ENCODE results near the gene GNPTG.
A peak's percentile ranks its signal among the peaks of the same experiment; 100 is the strongest.

The GNPTG gene

DNA sequence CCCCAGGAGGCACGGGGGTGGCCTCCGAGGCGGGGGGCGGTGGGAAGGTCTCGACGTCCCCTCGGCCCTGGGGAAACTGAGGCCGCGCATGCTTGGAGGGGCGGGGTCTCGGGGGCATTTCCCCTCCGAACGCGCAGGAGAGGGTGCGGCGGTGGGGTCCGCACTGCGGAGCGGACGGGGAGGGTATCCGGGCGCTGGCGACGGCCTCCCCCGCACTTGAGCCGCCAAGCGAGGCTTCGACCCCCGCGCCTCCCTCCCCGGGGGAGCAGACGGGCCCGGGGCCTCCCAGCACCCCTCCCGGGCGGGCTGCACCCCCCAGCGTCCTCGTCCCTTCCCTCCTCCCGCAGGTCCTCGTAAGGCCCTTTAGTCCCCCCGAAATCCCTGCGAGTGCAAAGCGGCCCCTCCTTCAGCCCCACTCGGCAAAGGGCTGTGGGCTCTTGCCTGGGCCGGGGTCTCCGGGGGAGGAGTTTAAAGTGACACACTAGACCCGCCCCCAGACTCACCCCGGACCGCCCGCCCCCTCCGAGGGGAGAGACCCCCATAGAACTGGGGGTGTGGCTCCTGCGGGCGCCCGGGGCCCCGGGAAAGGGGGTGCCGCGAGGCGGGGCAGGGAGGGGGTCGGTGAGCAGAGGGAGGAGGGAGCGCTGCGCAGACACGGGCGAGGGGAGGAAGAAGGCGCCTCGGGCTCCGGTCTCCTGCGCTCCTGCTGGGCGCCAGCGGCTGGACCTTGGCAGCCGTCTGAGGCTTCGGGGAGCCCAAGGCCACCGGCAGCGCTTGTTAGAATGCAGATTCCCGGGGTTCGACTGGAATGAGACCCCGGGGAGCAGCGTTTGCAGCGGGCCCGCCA is 17.7 kb upstream of the GNPTG start:
- no peak for DNase-seq (ENCODE audit: low spot score)

DNA sequence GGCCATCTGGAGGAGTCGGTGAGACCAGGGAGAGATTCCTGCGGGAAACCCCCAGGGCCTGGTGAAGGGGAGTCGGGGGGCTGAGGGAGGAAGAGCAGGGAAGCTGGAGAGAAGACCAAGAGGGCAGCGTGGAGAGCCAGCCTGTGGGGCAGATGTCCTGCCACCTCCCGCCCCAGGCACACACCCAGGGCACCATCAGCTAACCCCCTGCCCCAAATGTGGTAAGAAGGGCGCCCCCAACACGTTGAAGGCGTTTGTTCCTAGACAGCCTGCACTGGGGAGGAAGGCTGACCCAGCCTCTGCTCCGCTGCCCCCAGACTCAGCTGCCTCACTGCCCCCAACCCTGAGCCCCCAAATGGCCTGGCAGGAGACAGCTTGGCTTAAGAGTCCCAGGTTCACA is 17.0 kb upstream of the GNPTG start:
- no peak for DNase-seq (ENCODE audit: low spot score)

DNA sequence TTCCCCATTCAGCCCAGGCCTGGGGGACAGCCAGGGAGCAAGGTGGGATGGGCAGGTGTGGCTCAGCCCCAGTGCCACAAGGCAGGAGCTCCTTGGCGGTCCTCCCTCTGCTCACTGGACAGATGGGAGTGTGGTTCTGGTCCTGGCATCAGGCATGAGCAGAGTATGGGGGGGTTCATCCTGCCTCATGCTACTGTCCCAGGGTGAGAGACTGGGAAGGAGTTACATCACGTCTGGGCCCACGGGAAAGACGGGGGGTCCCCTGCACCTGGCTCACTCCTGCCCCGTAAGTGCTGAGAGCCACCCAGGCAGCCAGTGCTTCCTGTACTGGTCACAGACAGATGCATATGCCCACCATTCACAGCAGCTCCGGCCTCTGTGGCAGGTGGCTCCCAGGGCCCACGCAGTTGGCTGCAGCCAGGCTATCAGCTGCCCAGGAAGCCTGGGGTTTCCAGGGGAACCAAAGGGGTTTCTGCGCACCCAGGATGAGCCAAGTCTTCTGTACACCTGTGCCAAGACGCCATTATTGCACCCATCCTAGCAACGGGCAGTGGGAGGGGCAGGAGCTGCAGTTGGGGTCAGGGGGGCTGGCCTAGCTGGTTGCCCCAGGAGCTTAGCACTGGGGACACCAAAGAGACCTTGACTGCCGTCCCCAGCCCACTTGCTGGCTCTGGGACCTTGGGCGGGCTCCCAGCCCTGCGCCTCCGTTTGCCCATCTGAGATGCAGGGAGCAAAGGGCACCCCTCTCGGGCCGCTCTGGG is 16.3 kb upstream of the GNPTG start:
- no peak for DNase-seq (ENCODE audit: low spot score)

DNA sequence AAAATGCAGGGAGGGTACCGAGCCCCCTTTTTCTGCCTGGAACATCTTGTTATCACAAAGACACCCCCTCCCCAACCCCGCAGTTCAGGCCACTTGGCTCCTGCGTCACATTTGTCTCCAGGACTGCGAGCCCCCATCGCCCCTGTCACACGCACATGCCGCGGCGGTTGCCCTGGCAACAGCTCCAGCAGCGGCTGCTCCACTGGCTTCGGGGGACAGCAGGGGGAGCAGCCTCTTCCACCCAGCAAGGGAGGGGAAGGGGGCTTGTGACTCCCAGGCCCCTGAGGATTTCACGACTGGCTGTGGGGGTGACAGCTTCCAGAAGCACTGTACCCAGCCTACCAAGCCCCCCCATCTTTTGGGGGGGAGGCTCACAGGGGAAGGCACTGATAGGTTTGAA is 15.7 kb upstream of the GNPTG start:
- no peak for DNase-seq (ENCODE audit: low spot score)

DNA sequence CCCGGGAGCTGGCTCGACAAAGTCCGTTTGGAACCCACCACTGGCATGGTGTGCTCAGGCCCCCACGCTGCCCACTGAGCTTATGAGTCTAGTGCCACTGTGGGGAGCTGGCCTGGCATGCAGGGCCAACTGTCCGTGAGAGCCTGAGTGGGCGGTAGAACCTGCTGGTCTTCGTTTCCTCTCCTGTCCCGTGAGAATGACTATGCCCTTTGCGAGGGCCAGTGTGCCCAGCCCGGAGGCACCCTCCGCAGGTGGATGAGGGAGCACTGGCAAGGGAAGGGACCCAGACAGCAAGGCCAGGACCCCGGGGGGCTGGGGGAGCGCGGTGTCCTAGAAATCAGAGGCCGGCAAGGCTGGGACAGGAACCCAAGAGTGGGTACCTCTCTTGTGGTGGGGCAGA is 15.1 kb upstream of the GNPTG start:
- no peak for DNase-seq (ENCODE audit: low spot score)

DNA sequence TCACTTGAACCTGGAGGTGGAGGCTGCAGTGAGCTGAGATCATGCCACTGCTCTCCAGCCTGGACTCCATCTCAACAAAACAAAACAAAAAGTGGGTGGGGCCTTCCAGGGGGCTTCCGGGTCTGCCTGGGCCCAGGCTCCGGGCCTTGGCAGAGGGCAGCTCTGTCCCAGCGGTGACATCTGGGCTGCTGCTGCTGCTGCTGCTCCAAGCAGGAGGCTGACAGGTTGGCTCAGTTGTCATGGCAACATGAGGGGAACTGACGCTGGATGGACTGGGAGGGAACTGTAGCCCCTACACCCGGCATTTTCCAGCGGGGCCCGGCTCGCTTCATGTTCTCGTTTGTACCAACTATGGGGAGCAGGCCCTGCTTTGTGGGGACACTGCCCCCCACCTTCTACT is 14.2 kb upstream of the GNPTG start:
- DNase-seq (ENCODE audit: low spot score), result peak; percentile 64

DNA sequence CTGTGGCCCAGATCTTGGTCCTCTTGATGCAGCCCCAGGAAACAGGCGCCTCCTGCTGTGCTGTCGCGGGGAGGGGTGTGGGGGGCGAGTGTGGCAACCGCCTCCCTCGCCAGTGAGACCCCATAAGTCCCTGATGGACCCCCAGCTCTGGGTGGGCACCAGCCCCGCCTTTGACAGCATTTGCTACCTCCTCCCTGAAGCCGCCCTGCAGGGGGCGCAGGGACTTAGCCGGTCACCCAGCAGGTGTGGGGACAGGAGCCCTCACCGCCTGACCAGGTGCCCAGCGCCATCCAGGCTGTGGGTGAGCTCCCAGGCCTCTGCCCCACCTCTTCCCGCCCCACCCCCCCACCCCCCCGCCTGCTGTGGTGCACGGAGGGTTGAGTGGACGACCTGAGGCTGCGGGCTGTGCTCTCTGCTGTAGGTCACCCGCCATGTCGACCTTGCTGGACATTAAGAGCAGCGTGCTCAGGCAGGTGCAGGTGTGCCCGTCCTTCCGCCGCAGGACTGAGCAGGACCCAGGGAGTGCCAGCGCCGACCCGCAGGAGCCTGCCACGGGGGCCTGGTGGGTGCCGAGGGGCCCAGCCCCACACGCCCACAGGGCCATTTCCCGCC is 13.5 kb upstream of the GNPTG start:
- DNase-seq (ENCODE audit: low spot score), result peak; percentile 58

DNA sequence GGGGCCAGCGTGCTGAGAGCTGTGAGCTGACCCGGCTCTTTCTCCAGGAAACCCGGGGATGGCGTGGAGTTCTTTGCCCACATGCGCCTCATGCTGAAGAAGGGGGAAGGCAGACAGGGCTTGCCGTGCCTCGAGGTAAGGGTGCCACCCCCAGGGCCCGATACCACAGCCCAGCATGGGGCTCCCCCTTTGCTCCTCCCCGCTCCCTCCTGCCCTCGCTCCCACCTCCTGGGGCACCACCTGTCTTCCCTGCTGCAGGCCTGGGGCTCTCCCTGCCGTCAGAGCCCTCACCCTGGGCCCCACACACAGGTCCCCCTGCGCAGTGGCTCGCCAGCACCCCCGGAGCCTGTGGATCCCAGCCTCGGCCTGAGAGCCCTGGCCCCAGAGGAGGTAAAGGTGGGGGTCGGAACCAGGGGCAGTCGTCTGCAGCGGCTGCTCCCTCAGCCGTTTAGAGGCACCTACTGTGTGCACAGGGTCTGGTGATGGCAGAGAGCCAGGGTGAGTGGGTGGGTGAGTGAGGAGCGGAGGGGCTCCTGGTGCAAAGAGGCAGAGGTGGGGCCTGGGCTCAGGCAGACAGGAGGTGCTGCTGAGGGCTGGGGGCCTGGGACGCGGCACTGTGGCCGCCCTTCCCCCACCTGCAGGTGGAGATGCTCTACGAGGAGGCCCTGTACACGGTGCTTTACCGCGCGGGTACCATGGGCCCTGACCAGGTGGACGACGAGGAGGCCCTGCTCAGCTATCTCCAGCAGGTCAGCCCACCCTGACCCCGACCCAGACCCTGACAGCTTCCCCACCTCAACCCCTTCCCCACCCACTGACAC is 12.7 kb upstream of the GNPTG start:
- DNase-seq (ENCODE audit: low spot score), result no peak

DNA sequence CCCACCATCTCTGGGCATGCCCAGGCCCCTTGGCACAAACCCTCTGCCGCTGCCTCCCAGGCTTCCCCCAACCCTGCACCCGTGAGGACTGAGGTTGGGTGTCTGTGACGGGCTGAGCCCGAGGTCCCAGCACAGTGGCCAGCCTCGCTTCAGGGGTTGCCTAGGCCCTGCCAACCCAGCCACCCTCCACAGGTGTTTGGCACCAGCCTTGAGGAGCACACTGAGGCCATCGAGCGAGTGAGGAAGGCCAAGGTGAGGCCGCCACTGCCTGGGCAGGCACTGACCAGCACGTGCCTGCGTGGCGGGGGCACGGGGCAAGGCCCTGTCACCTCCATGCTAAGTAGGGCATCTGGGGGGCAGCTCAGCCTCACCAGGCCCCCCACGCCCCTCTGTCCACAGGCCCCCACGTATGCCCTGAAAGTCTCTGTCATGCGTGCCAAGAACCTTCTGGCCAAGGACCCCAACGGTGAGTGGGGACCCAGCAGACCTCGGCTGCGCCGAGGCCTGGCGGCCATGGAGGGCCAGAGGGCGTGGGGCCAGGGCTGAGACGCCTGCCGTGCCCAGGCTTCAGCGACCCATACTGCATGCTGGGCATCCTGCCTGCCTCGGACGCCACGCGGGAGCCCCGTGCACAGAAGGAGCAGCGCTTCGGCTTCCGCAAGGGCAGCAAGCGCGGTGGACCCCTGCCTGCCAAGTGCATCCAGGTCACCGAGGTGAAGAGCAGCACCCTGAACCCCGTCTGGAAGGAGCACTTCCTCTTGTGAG is 10.8 kb upstream of the GNPTG start:
- no peak for DNase-seq (ENCODE audit: low spot score)

DNA sequence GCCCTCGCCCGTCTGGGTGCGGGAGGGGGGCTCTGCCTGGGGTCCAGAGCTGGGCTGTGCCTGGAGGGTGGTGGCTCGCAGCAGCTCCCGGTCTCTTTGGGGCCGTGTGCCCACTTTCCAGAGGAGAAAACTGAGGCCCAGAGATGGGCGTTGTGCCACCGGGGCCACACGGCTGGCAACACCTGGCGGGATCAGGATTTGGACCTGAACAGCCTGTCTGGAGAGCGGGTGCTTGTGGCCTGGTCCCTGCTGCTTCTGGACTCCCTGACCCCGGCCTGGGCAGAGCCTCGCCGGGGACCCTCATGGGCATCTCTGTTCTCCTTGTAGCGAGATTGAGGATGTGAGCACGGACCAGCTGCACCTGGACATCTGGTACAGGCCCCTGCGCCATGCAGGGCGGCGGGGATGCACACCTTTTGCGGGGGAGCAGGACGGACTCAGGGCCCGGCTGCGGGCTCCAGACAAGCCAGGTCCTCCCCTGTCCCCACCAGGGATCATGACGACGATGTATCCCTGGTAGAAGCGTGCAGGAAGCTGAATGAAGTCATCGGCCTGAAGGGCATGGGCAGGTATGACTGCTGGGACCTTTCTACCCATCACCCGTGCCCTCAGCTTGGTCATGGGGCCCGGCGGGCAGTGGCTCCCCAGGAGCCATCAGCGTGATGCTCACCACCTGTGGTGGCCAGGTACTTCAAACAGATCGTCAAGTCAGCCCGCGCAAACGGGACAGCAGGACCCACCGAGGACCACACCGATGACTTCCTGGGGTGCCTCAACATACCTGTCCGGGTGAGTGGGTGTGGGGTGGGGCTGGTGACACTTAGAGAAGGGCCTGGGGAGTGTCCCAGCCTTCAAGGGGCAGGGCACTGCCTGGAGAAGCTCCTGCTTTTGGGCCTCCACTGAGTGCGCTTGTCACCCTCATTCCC is 10.0 kb upstream of the GNPTG start:
- no peak for DNase-seq (ENCODE audit: low spot score)

DNA sequence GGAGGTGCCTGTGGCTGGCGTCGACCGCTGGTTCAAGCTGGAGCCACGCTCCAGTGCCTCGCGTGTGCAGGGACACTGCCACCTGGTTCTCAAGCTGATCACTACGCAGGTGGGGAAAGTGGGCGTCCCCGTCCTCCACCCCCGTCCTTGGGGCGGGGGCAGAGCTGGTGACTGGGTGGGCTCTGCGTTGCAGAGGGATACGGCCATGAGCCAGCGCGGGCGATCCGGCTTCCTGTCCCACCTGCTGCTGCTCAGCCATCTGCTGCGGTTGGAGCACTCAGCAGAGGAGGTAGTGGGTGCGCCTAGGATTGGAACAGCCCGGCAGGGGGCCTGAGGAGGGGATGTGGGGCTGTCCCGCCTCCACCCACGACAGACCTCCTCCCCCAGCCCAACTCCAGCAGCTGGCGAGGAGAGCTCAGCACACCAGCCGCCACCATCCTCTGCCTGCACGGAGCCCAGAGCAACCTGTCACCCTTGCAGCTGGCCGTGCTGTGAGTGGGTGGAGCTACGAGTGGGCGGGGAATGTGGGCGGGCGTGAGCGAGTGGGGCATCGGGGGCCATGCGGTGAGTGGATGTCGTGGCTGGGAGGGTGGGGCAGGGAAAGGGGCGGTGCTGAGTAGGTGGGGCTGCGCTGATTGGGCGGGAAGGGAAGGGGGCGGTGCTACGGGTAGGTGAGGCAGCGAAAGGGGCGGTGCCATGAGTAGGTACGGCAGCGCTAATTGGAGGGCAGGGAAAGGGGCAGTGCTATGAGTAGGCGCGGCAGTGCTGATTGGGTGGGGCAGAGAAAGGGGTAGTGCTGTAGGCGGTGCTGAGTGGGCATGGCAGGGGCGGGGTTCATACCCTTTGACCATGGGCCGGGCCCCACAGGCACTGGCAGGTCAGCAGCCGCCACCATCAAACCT is 9.0 kb upstream of the GNPTG start:
- DNase-seq (ENCODE audit: low spot score), result peak; percentile 99

DNA sequence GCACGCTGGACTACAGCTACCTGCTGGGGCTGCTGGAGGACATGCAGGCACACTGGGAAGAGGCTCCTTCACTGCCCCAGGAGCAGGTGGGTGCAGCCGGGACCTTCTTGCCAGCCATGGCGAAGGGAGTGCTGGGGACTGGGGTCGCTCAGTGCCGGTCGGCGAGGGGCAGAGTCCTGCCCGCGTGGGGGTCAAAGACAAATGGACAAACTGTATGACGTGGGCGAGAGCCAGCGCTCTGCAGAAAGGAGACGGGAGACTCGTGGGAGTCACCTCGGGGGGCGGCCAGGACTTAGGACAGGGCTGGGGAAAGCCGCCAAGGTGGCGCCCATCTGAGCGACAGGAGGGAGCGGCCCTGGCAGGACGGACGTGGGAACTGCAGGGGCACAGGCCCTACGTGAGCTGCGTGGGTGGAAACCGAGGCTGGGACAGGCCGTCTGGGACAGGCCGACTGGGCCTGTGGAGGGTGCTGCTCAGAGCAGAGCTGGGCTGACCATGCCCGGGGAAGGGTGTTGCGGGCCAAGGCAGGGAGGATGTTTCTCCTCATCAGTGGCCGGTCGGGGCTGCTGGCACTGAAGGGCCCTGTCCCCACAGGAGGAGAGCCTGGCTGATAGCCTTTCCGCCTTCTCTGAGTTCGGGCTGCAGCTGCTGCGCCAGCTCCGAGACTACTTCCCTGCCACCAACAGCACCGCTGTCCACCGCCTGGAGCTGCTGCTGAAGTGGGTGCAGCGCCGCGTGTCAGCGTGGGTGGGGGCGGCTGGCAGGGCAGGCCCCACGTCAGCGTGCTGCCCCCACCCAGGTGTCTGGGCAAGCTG is 8.1 kb upstream of the GNPTG start:
- DNase-seq (ENCODE audit: low spot score), result no peak

DNA sequence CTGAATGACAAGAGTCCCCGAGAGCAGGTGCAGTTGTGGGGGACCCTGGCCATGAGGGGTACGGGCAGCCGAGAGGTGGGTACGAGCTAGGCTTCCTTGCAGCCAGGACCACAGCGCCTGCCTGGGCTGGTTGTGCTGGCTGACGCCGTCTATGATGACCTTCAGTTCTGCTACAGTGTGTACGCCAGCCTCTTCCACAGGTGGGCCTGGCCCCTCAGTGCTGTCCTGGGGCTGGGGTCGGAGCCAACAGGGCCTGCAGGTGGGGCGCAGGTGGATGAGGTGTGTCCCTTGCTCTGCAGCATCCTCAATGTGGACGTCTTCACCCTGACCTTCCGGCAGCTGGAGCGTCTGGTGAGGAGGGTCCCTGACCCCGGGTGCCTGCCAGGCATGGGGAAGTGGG is 7.2 kb upstream of the GNPTG start:
- no peak for DNase-seq (ENCODE audit: low spot score)

DNA sequence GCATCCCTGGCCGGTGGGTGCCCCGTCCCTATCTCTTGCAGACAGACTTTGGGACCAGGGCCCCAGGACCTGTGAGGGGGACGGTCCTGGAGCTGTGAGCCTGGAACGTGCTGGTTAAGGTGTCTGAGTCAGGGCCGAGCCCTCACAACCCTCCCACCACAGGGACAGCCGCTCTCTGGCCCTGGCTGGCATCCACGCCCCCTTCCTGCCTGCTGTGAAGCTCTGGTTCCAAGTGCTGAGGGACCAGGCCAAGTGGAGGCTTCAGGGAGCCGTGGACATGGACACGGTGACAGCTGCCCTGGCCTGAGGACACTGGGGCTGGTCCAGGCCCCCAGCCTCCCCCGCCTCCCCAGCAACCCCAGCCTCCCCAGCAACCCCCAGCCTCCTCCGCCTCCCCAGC is 6.6 kb upstream of the GNPTG start:
- DNase-seq (ENCODE audit: low spot score), result no peak

DNA sequence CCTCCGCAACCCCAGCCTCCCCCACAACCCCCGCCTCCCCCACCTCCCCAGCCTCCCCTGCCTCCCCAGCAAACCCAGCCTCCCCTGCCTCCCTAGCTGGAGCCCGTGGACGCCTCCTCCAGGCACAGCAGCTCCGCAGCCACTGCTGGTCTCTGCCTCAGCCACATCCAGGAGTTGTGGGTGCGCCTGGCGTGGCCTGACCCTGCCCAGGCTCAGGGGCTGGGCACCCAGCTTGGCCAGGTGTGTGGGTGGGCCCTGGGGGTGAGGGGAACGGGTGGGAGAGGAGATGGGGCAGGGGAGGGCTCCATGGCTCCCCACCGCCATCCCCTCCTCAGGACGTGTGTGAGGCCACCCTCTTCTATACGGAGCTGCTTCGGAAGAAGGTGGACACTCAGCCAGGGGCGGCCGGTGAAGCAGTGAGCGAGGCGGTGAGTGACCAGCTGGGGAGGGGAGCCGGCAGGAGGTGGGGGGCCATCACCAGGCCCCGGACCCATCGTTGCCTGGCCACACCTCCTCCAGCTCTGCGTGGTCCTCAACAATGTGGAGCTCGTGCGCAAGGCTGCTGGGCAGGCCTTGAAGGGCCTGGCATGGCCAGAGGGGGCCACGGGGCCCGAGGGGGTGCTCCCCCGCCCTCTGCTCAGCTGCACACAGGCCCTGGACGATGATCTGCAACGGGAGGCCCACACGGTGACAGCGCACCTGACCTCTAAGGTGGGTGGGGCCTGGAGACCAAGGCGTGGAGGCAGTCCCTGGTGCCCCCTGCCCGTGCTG is 5.9 kb upstream of the GNPTG start:
- DNase-seq (ENCODE audit: low spot score), result no peak

DNA sequence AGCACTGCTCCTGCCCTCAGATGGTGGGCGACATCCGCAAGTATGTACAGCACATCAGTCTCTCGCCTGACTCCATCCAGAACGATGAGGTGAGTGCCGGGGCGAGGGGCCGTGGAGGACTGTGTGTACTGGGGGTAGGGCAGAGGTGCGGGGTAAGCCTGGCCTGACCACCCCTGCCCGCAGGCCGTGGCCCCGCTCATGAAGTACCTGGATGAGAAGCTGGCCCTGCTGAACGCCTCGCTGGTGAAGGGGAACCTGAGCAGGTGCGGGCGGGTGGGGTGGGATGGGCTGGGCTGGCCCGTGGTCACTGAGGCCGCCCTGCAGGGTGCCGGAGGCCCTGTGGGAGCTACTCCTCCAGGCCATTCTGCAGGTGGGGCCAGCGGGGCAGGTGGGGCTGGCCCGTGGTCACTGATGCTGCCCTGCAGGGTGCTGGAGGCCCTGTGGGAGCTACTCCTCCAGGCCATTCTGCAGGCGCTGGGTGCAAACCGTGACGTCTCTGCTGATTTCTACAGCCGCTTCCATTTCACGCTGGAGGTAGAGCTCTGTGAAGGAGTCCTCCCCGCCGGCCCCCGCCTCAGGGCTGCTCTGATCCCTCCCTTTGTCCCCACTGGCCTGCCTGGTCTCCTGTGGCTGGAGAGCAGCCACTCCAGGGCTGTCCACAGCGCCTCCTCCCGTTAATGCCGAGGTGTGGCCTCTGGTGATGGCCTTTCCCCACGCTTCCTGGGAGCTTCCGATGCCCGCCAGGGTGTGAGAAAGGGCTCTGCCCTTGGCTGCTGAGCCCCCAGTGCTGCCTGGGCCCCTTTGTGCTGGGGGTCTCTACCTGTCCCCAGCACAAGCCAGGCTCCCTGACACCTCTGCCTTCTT is 5.1 kb upstream of the GNPTG start:
- DNase-seq (ENCODE audit: low spot score), result no peak

Measured in SK-N-DZ (cell line).